Measurements from ENCODE around the gene PPM1G. TPM values are rescaled to one million over a fixed set of nuclear protein-coding genes. Genes with fewer than 3 reads are reported as not detected.
A peak's percentile ranks its signal among the peaks of the same experiment; 100 is the strongest.

The PPM1G gene
- total and polyA plus RNA-seq, 2 experiments from 2014 or later: 183 to 201 TPM

- DNase-seq (ENCODE audit: low spot score): no peak
- Histone ChIP-seq H4K20me1 (replicated peaks; ENCODE audit: insufficient read depth) (no peaks in the 10 kb centered on the region; the same call in none of the 2 replicates), H2AFZ (no peak overlapping the region), H3K27ac (ENCODE audit: low read depth) (peak overlapping the region; percentile 99), H3K36me3 (ENCODE audit: insufficient read depth) (peaks cover 47% of the 10 kb centered on the region), H3K9me2 (ENCODE audit: insufficient read depth) (no peaks in the 10 kb centered on the region), H3K27me3 (ENCODE audit: insufficient read depth) (no peaks in the 10 kb centered on the region), H3K79me2 (replicated peaks; ENCODE audit: insufficient read depth) (peaks cover 14% of the 10 kb centered on the region), H3F3A (replicated peaks; ENCODE audit: low read depth) (peaks cover 41% of the 10 kb centered on the region), H3K4me1 (ENCODE audit: insufficient read depth) (peaks cover 7% of the 10 kb centered on the region), H3K4me3 (peak overlapping the region; percentile 99), H3K4me2 (peak overlapping the region; percentile 99)
- H3K27ac Mint-ChIP-seq: peak overlapping the region; percentile 96
- no peaks in the 10 kb centered on the region for H3K9me3 Mint-ChIP-seq
- peaks cover 27% of the 10 kb centered on the region for H3K27me3 Mint-ChIP-seq (ENCODE audit: insufficient read depth, low read depth, poor library complexity)
- peaks cover 17% of the 10 kb centered on the region for H3K4me1 Mint-ChIP-seq
- no peak for ATAC-seq
- peaks cover 78% of the 10 kb centered on the region for H3K36me3 Mint-ChIP-seq (ENCODE audit: low read depth)
- peak; percentile 18; the same call in 1 of the 2 replicates for TF ChIP-seq POLR2AphosphoS5 (IDR thresholded peaks at IDR 0.05; ENCODE audit: low read depth)
- TF ChIP-seq EZH2phosphoT487 (IDR thresholded peaks at IDR 0.05; ENCODE audit: unreplicated experiment): no peak
- TF ChIP-seq ZNF462 (CRISPR knock-in tag; IDR thresholded peaks at IDR 0.05): no peak
- peak overlapping the region; percentile 90 for H3K4me3 Mint-ChIP-seq
Measured at GRCh38 chr2:27379383-27379835, 30.0 kb downstream of the PPM1G start.

- Mint-ChIP-seq H3K27me3 (ENCODE audit: insufficient read depth, low read depth, poor library complexity) (peaks cover 27% of the 10 kb centered on the region), H3K4me3 (peak overlapping the region; percentile 90), H3K9me3 (no peaks in the 10 kb centered on the region), H3K27ac (no peak overlapping the region; the same call in 1 of the 2 replicates), H3K36me3 (ENCODE audit: low read depth) (peaks cover 78% of the 10 kb centered on the region), H3K4me1 (peaks cover 17% of the 10 kb centered on the region)
- no peaks in the 10 kb centered on the region; the same call in none of the 2 replicates for H4K20me1 ChIP-seq (replicated peaks; ENCODE audit: insufficient read depth)
- no peaks in the 10 kb centered on the region for H3K27me3 ChIP-seq (ENCODE audit: insufficient read depth)
- H3K4me3 ChIP-seq: peak overlapping the region; percentile 99
- DNase-seq (ENCODE audit: low spot score) (no peak), ATAC-seq (no peak)
- peaks cover 14% of the 10 kb centered on the region for H3K79me2 ChIP-seq (replicated peaks; ENCODE audit: insufficient read depth)
- no peak overlapping the region for H2AFZ ChIP-seq
- H3K27ac ChIP-seq (ENCODE audit: low read depth): peak overlapping the region; percentile 99
- H3K36me3 ChIP-seq (ENCODE audit: insufficient read depth): peaks cover 44% of the 10 kb centered on the region
- H3K4me1 ChIP-seq (ENCODE audit: insufficient read depth): peaks cover 7% of the 10 kb centered on the region
- peaks cover 36% of the 10 kb centered on the region for H3F3A ChIP-seq (replicated peaks; ENCODE audit: low read depth)
- peak overlapping the region; percentile 99 for H3K4me2 ChIP-seq
- H3K9me2 ChIP-seq (ENCODE audit: insufficient read depth): no peaks in the 10 kb centered on the region
- TF ChIP-seq ETS1 (IDR thresholded peaks at IDR 0.05) (no peak), ZNF331 (CRISPR knock-in tag; IDR thresholded peaks at IDR 0.05; ENCODE audit: low read depth) (no peak), EZH2phosphoT487 (IDR thresholded peaks at IDR 0.05; ENCODE audit: unreplicated experiment) (no peak), POLR2AphosphoS5 (IDR thresholded peaks at IDR 0.05; ENCODE audit: low read depth) (no peak)
Measured at GRCh38 chr2:27378809-27379290, 30.5 kb downstream of the PPM1G start.

Data from GM23338 (cell line).